GM23338 (cell line): ENCODE measurements around the gene ATP8A2.

ENCODE experiments used
- CREB1 ChIP-seq: fragments of 250-450 bp; sonication (Bioruptor Pico); IDR thresholded peaks from 2 replicates; pipeline ENCODE4 v1.5.0; 2020; ENCODE audit warnings: low read depth, mild to moderate bottlenecking, moderate library complexity
- EZH2 ChIP-seq: fragments of 200-600 bp; sonication (generic); IDR thresholded peaks from one replicate; pipeline ENCODE4 v1.8.0; 2017; ENCODE audit warnings: antibody characterized with exemption, mild to moderate bottlenecking, low read depth; ENCODE audit not compliant: unreplicated experiment
- EZH2phosphoT487 ChIP-seq: fragments of 200-600 bp; sonication (generic); IDR thresholded peaks from one replicate; pipeline ENCODE4 v1.8.1; 2018; ENCODE audit warnings: antibody characterized with exemption; ENCODE audit not compliant: unreplicated experiment
- JUNB ChIP-seq: IDR thresholded peaks from one replicate; pipeline ENCODE4 v1.6.1; 2016; ENCODE audit warnings: antibody characterized with exemption; ENCODE audit not compliant: unreplicated experiment
- NANOG ChIP-seq: IDR thresholded peaks from 2 replicates; pipeline ENCODE4 v1.6.1; 2016; ENCODE audit warnings: antibody characterized with exemption, borderline replicate concordance
- POLR2AphosphoS5 ChIP-seq: IDR thresholded peaks from 2 replicates; pipeline ENCODE4 v1.6.1; 2016; ENCODE audit warnings: antibody characterized with exemption, low read depth
- STAT1 ChIP-seq: IDR thresholded peaks from one replicate; pipeline ENCODE4 v1.6.1; 2016; ENCODE audit warnings: antibody characterized with exemption; ENCODE audit not compliant: unreplicated experiment
- ZNF331 ChIP-seq: fragments of 250-450 bp; sonication (Bioruptor Pico); IDR thresholded peaks from 2 replicates; pipeline ENCODE4 v1.5.0; 2020; ENCODE audit warnings: low read depth, mild to moderate bottlenecking, moderate library complexity
- TF ChIP-seq, protein P1 (sequence below), 2 experiments: fragments of 200-600 bp in 1 of 2; sonication (generic) in 1 of 2; conservative IDR thresholded peaks; 2 replicates each; pipeline versions ENCODE4 v1.5.1 to v1.6.1; 2016 to 2017; ENCODE audit warnings: antibody characterized with exemption in 2 of 2, low read depth in 2 of 2, mild to moderate bottlenecking in 2 of 2, moderate library complexity in 1 of 2
- TF ChIP-seq, protein P2 (sequence below): IDR thresholded peaks from one replicate; pipeline ENCODE4 v1.6.1; 2018; ENCODE audit warnings: antibody characterized with exemption; ENCODE audit not compliant: unreplicated experiment
- TF ChIP-seq, protein P3 (sequence below): IDR thresholded peaks from 2 replicates; pipeline ENCODE4 v1.6.1; 2016; ENCODE audit warnings: antibody characterized with exemption
- TF ChIP-seq, protein P4 (sequence below): fragments of 250-450 bp; sonication (Bioruptor Pico); IDR thresholded peaks from 2 replicates; pipeline ENCODE4 v1.5.0; 2020; ENCODE audit warnings: mild to moderate bottlenecking, moderate library complexity

DNA sequence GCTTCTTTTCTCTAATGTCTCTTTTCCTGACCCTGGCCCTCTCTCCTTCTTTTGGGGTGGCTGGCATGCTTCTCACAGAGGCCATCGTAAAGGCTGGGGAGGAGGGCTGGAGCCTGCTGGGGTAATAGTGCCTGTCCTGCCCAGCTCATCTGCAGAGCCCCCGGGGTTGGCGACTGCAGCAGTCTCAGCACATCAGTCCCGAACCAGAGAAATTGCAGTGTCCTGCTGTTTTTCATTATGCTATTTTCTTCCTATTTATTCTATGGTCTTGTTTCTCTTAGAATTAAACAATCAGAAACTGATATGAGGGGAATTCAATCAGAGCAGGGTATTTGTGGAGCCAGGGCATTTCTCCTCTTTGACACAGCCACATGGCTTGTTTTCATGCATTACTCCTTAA, 513.6 kb downstream of the ATP8A2 start:
- TF ChIP-seq, protein P1, sequence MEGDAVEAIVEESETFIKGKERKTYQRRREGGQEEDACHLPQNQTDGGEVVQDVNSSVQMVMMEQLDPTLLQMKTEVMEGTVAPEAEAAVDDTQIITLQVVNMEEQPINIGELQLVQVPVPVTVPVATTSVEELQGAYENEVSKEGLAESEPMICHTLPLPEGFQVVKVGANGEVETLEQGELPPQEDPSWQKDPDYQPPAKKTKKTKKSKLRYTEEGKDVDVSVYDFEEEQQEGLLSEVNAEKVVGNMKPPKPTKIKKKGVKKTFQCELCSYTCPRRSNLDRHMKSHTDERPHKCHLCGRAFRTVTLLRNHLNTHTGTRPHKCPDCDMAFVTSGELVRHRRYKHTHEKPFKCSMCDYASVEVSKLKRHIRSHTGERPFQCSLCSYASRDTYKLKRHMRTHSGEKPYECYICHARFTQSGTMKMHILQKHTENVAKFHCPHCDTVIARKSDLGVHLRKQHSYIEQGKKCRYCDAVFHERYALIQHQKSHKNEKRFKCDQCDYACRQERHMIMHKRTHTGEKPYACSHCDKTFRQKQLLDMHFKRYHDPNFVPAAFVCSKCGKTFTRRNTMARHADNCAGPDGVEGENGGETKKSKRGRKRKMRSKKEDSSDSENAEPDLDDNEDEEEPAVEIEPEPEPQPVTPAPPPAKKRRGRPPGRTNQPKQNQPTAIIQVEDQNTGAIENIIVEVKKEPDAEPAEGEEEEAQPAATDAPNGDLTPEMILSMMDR (conservative IDR thresholded peaks at IDR 0.05; ENCODE audit: low read depth in 2 of 2) = no peak
- TF ChIP-seq POLR2AphosphoS5 (no peak), EZH2 (no peak), EZH2phosphoT487 (no peak), CREB1 (no peak), STAT1 (no peak), JUNB (no peak), ZNF331 (CRISPR knock-in tag) (no peak), NANOG (no peak)
- TF ChIP-seq, protein P2, sequence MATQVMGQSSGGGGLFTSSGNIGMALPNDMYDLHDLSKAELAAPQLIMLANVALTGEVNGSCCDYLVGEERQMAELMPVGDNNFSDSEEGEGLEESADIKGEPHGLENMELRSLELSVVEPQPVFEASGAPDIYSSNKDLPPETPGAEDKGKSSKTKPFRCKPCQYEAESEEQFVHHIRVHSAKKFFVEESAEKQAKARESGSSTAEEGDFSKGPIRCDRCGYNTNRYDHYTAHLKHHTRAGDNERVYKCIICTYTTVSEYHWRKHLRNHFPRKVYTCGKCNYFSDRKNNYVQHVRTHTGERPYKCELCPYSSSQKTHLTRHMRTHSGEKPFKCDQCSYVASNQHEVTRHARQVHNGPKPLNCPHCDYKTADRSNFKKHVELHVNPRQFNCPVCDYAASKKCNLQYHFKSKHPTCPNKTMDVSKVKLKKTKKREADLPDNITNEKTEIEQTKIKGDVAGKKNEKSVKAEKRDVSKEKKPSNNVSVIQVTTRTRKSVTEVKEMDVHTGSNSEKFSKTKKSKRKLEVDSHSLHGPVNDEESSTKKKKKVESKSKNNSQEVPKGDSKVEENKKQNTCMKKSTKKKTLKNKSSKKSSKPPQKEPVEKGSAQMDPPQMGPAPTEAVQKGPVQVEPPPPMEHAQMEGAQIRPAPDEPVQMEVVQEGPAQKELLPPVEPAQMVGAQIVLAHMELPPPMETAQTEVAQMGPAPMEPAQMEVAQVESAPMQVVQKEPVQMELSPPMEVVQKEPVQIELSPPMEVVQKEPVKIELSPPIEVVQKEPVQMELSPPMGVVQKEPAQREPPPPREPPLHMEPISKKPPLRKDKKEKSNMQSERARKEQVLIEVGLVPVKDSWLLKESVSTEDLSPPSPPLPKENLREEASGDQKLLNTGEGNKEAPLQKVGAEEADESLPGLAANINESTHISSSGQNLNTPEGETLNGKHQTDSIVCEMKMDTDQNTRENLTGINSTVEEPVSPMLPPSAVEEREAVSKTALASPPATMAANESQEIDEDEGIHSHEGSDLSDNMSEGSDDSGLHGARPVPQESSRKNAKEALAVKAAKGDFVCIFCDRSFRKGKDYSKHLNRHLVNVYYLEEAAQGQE = no peak
- TF ChIP-seq, protein P3, sequence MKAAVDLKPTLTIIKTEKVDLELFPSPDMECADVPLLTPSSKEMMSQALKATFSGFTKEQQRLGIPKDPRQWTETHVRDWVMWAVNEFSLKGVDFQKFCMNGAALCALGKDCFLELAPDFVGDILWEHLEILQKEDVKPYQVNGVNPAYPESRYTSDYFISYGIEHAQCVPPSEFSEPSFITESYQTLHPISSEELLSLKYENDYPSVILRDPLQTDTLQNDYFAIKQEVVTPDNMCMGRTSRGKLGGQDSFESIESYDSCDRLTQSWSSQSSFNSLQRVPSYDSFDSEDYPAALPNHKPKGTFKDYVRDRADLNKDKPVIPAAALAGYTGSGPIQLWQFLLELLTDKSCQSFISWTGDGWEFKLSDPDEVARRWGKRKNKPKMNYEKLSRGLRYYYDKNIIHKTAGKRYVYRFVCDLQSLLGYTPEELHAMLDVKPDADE = no peak
- TF ChIP-seq, protein P4, sequence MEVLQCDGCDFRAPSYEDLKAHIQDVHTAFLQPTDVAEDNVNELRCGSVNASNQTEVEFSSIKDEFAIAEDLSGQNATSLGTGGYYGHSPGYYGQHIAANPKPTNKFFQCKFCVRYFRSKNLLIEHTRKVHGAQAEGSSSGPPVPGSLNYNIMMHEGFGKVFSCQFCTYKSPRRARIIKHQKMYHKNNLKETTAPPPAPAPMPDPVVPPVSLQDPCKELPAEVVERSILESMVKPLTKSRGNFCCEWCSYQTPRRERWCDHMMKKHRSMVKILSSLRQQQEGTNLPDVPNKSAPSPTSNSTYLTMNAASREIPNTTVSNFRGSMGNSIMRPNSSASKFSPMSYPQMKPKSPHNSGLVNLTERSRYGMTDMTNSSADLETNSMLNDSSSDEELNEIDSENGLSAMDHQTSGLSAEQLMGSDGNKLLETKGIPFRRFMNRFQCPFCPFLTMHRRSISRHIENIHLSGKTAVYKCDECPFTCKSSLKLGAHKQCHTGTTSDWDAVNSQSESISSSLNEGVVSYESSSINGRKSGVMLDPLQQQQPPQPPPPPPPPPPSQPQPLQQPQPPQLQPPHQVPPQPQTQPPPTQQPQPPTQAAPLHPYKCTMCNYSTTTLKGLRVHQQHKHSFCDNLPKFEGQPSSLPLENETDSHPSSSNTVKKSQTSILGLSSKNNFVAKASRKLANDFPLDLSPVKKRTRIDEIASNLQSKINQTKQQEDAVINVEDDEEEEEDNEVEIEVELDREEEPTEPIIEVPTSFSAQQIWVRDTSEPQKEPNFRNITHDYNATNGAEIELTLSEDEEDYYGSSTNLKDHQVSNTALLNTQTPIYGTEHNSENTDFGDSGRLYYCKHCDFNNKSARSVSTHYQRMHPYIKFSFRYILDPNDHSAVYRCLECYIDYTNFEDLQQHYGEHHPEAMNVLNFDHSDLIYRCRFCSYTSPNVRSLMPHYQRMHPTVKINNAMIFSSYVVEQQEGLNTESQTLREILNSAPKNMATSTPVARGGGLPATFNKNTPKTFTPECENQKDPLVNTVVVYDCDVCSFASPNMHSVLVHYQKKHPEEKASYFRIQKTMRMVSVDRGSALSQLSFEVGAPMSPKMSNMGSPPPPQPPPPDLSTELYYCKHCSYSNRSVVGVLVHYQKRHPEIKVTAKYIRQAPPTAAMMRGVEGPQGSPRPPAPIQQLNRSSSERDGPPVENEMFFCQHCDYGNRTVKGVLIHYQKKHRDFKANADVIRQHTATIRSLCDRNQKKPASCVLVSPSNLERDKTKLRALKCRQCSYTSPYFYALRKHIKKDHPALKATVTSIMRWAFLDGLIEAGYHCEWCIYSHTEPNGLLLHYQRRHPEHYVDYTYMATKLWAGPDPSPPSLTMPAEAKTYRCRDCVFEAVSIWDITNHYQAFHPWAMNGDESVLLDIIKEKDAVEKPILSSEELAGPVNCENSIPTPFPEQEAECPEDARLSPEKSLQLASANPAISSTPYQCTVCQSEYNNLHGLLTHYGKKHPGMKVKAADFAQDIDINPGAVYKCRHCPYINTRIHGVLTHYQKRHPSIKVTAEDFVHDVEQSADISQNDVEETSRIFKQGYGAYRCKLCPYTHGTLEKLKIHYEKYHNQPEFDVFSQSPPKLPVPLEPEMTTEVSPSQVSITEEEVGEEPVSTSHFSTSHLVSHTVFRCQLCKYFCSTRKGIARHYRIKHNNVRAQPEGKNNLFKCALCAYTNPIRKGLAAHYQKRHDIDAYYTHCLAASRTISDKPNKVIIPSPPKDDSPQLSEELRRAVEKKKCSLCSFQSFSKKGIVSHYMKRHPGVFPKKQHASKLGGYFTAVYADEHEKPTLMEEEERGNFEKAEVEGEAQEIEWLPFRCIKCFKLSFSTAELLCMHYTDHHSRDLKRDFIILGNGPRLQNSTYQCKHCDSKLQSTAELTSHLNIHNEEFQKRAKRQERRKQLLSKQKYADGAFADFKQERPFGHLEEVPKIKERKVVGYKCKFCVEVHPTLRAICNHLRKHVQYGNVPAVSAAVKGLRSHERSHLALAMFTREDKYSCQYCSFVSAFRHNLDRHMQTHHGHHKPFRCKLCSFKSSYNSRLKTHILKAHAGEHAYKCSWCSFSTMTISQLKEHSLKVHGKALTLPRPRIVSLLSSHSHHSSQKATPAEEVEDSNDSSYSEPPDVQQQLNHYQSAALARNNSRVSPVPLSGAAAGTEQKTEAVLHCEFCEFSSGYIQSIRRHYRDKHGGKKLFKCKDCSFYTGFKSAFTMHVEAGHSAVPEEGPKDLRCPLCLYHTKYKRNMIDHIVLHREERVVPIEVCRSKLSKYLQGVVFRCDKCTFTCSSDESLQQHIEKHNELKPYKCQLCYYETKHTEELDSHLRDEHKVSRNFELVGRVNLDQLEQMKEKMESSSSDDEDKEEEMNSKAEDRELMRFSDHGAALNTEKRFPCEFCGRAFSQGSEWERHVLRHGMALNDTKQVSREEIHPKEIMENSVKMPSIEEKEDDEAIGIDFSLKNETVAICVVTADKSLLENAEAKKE (CRISPR knock-in tag) = no peak
